ENCODE results near the gene KRT31.

- TF ChIP-seq POLR2AphosphoS5 (IDR thresholded peaks at IDR 0.05), result no peak
- TF ChIP-seq EP300 (conservative IDR thresholded peaks at IDR 0.05; ENCODE audit: poor library complexity, severe bottlenecking), result no peak
- no peak for TF ChIP-seq TAF1 (IDR thresholded peaks at IDR 0.05; ENCODE audit: low read depth)
- no peak for TF ChIP-seq CTCF (IDR thresholded peaks at IDR 0.05; ENCODE audit: poor library complexity, severe bottlenecking)
- TF ChIP-seq RAD21 (conservative IDR thresholded peaks at IDR 0.05), result no peak
- TF ChIP-seq, protein P1, sequence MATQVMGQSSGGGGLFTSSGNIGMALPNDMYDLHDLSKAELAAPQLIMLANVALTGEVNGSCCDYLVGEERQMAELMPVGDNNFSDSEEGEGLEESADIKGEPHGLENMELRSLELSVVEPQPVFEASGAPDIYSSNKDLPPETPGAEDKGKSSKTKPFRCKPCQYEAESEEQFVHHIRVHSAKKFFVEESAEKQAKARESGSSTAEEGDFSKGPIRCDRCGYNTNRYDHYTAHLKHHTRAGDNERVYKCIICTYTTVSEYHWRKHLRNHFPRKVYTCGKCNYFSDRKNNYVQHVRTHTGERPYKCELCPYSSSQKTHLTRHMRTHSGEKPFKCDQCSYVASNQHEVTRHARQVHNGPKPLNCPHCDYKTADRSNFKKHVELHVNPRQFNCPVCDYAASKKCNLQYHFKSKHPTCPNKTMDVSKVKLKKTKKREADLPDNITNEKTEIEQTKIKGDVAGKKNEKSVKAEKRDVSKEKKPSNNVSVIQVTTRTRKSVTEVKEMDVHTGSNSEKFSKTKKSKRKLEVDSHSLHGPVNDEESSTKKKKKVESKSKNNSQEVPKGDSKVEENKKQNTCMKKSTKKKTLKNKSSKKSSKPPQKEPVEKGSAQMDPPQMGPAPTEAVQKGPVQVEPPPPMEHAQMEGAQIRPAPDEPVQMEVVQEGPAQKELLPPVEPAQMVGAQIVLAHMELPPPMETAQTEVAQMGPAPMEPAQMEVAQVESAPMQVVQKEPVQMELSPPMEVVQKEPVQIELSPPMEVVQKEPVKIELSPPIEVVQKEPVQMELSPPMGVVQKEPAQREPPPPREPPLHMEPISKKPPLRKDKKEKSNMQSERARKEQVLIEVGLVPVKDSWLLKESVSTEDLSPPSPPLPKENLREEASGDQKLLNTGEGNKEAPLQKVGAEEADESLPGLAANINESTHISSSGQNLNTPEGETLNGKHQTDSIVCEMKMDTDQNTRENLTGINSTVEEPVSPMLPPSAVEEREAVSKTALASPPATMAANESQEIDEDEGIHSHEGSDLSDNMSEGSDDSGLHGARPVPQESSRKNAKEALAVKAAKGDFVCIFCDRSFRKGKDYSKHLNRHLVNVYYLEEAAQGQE (IDR thresholded peaks at IDR 0.05; ENCODE audit: borderline replicate concordance), result no peak
- no peak for TF ChIP-seq SMC3 (conservative IDR thresholded peaks at IDR 0.05; ENCODE audit: poor library complexity)
- TF ChIP-seq EZH2 (IDR thresholded peaks at IDR 0.05; ENCODE audit: borderline replicate concordance, insufficient read depth, low read length, poor library complexity, severe bottlenecking), result no peak
Observed at GRCh38 chr17:41411072-41411840, 13.8 kb upstream of the KRT31 start.

Data from neural cell (in vitro differentiated cells).